Heart left ventricle (tissue), 13 donors: ENCODE results near the gene KRT37.

Experiments
- CTCF ChIP-seq, 12 donors: fragments of 200-600 bp; sonication (generic) in 4 of 12; IDR thresholded peaks; one replicate each; pipeline versions ENCODE4 v1.5.0 to v1.8.0; 2018 to 2022; ENCODE audit warnings: antibody characterized with exemption in 12 of 12, mild to moderate bottlenecking in 5 of 12
- POLR2A ChIP-seq, 2 donors: fragments of 450-650 bp; IDR thresholded peaks; one replicate each; pipeline ENCODE4 v1.6.1; 2017; ENCODE audit warnings: antibody characterized with exemption in 2 of 2, mild to moderate bottlenecking in 2 of 2, moderate library complexity in 2 of 2
- donor health status: ischemic (EF 13 %, LVEDD 7.1; RV severe dilation, severe dysfunction).
- donor health status: DM: no; HTN: yes; CAD: no.
- donor health status: DM: no; HTN: no; CAD: no.
- donor health status: ischemic (EF 25% LVEDD 6.9; RV normal size, moderate dysfunction).
- donor health status: ischemic (EF 25% LVEDD 5.7; RV mildly dilated, moderate dysfunction).
- donor health status: ischemic (EF 35%, LVEDD 5.7; RV mildly dilated, moderate dysfunction).
- donor health status: nonischemic (EF 11% LVEDD 7.7; RV severe dilation, severe dysfunction).
- donor health status: DM: yes; HTN: yes; CAD: no.
- donor health status: PGD.
- donor health status: ischemic (EF 29% LVEDD 5.4; RV normal size, mild dysfunction).
- donor health status: nonischemic (EF 23%, LVEDD 6.1; RV moderate dilation, normal function).

GRCh38 chr17:41413353-41413957, 10.9 kb downstream of the KRT37 start:
- TF ChIP-seq CTCF (IDR thresholded peaks at IDR 0.05) (no peak), POLR2A (IDR thresholded peaks at IDR 0.05) (no peak)
